ENCODE data around the gene AHCTF1.
"Not testable (repeated sequence)": the region's sequence is repeated elsewhere in the genome, so short reads cannot be mapped to it uniquely, and the experiment has no call there.

Gene AHCTF1

DNA sequence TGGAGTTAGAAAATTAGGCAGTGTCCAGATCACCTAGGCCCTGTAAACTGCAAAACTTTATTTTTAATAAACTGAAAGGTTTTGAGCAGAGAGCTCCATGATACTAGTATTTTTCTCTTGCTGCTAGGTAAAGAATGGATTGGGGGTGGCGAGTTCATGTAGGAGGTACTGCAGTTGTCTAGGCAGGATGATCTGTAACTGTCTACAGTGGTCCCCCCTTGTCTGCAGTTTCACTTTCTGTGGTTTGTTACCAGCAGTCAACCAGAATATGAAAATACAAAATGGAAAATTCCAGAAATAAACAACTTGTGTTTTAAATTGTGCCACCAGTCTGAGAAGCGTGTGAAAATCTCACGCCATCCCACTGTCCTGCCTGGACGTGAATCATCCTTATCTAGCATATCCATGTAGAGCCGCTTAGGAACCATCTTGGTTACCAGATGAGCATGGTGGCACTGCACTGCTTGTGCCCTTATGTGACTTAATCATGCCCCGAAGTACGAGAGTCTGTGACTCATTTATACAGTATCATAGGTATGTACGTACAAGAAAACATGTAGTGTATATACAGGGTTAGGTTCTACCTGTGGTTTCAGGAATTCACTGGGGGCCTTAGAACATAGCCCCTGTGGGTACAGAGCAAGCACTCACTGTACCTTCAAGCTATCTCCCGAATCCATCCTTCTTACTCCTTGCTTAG lies 94.2 kb downstream of the AHCTF1 start:
- DNase-seq (ENCODE audit: low read depth) = no peak

DNA sequence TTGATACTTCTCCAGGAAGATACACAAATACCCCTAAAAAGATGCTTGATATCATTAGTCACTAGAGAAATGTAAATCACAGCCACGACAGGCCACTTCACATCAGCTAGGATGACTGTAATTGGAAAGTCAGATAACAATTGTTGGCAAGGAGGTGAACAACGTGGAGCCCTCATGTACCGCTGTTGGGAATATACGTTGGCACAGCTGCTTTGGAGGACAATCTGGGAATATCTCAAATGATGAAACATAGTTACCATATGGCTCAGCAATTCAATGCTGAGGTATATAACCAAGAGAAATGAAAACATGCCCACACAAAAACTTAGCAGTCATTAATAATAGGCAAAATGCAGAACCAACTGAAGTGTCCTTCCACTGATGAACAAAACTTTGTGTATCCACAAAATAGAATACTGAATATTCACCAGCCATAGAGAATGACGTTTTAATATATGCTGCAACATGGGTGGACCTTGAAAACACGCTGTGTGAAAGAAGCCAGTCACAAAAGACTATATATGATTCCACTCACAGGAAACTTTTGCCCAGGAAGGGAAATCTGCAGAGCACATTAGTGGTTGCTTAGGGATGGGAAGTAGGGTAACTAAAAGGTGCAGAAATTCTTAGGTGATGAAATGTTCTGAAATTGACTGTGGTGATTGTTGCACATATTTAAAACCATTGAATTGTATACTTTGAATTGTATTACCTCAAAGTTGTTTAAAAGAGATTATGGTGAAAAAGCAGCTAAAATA lies 95.4 kb downstream of the AHCTF1 start:
- DNase-seq (ENCODE audit: low read depth) = no peak

GRCh38 chr1:246831543-246831942 lies 100.2 kb downstream of the AHCTF1 start:
- DNase-seq (ENCODE audit: low read depth) = no peak

DNA sequence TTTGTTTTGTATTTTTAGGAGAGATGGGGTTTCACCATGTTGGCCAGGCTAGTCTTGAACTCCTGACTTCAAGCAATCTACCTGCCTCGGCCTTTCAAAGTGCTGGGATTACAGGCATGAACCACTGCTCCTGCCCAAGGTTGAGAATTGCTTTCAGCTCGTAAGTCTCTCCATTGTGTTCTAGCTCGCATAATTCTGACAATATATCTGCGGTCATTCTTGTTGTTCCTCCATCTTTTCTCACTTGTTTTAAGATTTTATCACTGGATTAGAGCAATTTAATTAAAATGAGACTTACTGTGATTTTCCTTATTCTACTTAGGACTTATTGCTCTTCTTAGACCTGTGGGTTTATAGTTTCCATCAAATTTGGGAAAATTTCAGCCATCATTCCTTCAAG lies 102.9 kb downstream of the AHCTF1 start:
- no peak for DNase-seq (ENCODE audit: low read depth)

DNA sequence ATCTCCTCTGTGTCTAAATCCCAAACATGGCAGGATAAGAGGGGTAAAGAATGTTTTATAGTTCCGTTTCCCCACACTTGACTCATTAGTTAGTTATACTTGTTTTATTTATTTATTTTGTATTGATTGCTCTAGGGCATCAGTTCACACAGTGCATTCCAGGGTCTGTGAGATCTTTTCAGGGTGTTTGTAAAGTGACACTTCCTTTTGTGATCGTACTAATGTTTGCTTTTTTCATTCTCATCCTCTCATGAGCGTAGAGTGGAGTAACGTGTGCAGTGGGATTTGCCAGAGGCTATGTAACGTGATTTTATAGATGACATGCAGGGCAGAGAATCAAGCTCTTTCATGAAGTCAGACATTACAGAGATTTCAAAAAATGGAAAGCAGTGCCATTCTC lies 104.4 kb downstream of the AHCTF1 start:
- no peak for DNase-seq (ENCODE audit: low read depth)

- DNase-seq (ENCODE audit: low read depth) = no peak
These were observed 106.1 kb downstream of the AHCTF1 start for GRCh38 chr1:246825557-246826175.

DNA sequence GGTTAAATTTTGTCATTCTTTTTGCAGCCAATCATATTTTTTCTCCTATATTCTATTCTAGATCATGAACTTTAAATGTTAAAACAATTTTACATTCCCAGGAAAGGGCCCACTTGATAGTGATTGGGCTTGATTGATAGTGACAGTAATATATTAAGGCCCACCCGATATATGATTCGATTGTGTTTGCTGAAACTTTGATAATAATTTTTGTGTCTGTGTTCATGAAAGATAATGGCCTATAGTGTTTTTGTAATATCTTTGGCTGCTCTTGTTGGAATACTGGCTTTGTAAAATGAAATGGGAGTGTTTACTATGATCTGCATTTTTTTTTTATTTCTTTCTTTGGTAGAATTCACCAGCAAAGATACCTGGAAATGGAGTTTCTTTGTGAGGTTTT lies 107.2 kb downstream of the AHCTF1 start:
- DNase-seq (ENCODE audit: low read depth) = no peak

DNA sequence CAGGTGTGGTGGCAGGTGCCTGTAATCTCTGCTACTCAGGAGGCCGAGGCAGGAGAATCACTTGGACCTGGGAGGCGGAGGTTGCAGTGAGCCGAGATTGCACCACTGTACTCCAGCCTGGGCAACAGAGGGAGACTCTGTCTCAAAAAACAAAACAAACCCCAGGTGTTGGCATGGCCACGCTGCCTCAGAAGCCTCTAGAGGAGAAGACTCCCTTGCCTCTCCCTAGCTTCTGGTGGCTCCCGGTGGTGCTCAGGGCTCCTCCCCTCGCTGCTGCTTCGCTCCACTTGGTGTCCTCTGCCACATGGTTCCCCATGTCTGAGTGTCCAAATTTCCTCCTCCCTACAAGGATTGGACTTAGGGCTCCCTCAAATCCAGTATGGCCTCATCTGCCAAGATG lies 109.6 kb downstream of the AHCTF1 start:
- DNase-seq (ENCODE audit: low read depth) = not testable (repeated sequence)

DNA sequence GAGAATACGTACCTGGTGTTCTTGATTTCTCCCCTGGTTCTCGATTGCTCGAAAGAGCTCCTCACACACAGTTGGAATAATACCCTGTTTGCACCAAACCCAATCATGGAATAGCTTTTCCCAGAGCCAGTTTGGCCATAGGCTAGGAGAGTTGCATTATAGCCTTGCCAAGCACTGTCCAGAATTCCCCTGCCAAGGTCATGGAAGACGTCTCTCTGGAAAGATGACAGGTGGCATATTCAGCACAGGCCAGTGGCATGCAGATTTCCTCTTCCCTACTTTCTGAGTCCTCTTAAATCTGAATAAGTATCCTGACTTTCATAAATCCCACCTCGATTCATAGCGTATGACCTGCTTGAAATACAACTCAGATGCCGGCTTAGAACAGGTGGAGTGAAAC lies 111.1 kb downstream of the AHCTF1 start:
- DNase-seq (ENCODE audit: low read depth) = no peak

DNA sequence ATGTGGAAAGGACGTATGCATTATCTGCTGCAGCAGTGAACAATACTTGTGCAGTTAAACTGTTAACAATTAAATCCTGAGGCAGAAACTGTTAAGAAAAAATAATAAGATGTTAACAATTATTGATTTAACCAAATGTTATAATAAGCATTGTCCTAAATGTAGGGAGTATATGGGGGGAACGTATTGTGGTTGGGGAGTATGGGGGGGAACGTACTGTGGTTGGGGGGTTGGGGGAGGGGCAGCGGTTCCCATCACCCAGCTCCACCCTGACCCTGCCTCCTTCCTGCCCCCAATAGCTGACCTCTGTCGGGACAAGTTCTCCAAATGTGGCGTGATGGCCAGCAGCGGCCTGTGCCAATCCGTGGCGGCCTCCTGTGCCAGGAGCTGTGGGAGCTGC lies 114.0 kb downstream of the AHCTF1 start:
- DNase-seq (ENCODE audit: low read depth) = not testable (repeated sequence)

DNA sequence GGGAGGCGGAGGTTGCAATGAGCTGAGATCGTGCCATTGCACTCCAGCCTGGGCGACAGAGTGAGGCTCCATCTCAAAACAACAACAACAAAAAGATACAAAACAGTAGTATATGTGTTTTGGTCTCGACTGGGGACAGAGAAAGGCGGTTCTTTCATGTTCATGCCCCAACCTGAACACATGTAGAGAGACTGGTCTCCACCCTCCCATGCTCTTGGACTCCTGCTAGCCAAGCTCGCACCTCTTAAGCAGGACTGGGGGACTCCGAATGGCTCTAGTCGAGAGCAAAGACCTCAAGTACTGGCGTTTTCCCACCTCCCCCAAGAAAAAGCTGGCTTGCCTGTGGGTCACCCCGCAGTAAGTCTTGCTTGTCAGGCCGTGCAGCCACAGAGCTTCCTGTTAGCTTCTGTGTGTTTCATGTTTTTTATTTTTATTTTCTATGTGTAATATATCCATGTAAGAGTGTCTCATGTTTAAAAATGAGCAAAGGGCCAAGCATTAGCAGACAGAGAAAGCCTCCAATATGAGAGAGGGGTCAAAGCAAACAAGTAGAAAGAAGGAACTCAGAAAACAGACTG lies 116.0 kb downstream of the AHCTF1 start:
- no peak for DNase-seq (ENCODE audit: low read depth)

DNA sequence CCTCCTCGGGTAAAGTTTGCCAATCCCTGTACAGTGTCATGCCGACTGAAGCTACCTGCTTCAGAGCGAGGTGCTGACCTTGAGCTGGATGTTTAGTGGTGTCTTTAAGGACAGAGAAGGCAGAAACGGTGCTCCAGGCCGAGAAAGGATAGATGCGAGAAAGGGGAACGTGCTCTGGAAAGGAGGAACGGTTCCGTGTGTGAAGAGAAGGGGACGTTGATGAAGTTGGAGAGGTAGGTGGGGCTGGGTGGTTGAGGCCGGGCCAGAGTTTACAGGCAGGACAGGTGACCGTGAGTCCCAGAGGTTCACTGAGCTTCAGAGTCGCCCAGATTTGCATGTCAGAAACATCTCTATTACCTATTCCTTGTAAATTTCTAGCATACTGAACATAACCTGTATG lies 116.9 kb downstream of the AHCTF1 start:
- no peak for DNase-seq (ENCODE audit: low read depth)

- not testable (repeated sequence) for DNase-seq (ENCODE audit: low read depth)
These were observed 118.4 kb downstream of the AHCTF1 start for GRCh38 chr1:246813325-246813724.

- no peak for DNase-seq (ENCODE audit: low read depth)
These were observed 119.8 kb downstream of the AHCTF1 start for GRCh38 chr1:246811985-246812384.

DNA sequence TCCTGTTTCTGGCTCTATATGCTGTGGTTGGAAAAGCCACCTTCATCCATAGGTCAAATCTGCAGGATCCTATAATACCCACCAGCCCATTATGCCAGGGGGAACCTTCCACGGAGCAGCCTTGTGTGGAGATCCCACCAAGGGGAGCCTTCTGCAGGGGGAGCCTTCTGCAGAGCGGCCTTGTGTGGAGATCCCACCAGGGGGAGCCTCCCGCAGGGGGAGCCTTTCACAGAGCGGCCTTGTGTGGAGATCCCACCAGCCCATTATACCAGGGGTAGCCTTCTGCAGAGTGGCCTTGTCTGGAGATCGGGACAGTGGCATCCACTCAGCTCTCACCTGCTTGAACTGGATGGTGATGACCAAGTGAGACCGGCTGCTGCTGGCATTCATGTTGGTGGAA lies 122.3 kb downstream of the AHCTF1 start:
- DNase-seq (ENCODE audit: low read depth) = no peak

DNA sequence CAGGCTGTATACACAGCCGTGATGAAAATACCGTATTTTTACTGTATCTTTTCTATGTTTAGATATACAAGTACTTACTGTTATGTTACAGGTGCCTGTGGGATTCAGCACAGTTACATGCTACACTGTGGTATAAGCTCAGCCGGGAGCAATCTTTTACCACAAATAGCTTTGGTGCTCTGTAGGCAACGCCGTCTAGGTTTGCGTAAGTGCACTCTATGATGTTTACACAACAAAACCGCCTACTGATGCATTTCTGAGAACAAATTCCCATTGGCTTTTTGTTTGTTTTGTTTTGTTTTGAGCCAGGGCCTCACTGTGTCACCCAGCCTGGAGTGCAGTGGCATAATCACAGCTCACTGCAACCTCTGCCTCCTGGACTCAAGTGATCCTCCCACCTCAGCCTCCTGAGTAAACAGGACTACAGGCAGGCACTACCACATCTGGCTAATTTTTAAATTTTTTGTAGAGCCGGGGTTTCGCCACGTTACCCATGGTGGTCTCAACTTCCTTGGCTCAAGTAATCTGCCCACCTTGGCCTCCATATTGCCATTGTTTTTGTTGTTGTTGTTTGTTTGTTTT lies 126.5 kb downstream of the AHCTF1 start:
- DNase-seq (ENCODE audit: low read depth) = no peak

GRCh38 chr1:246803883-246804282 lies 127.9 kb downstream of the AHCTF1 start:
- no peak for DNase-seq (ENCODE audit: low read depth)

GRCh38 chr1:246803373-246803772 lies 128.4 kb downstream of the AHCTF1 start:
- no peak for DNase-seq (ENCODE audit: low read depth)

GRCh38 chr1:246801241-246802020 lies 130.3 kb downstream of the AHCTF1 start:
- no peak for DNase-seq (ENCODE audit: low read depth)

DNA sequence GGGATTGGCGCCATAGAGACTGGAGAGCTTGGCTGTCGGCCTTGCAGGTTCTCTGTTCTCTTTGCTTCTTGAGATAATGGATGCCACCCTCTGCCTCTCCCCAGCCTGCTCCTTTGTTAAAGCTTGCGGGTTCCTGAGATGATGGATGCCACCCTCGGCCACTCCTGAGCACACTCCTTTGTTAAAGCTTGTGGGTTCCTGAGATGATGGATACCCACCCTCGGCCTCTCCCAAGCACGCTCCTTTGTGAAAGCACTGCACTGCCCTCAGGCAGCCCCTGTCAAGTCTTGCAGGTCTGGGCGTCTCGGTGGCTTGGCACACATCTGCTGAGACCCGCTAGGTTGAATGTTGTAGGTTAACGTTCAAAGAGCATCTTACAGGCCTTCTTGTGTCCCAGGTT lies 131.0 kb downstream of the AHCTF1 start:
- DNase-seq (ENCODE audit: low read depth) = no peak

DNA sequence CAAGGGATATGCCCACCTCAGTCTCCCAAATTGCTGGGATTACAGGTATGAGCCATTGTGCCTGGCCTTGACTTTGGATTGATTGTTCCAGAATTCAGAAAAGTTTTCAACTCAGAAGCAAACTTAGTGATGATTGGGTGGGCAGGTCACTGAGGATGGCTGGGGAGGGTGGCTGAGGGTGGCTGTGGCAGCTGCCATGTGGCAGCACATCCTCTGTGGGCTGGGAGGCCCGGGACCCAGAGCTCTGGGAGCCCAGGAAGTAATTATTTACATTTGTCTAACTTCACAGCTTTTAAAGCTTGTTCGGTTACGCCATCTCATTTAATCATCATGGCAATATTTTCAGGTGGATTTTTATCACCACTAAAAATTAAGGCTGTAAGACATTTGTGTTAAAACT lies 131.4 kb downstream of the AHCTF1 start:
- no peak for DNase-seq (ENCODE audit: low read depth)

Data from stromal cell of bone marrow (primary cell).